AG08395 (cell line): ENCODE results near the gene NBPF3.
"Not testable (repeated sequence)": the region's sequence is repeated elsewhere in the genome, so short reads cannot be mapped to it uniquely, and the experiment has no call there.

Experiments used
- DNase-seq: peaks from one replicate; pipeline ENCODE4 v3.0.0; 2012; ENCODE audit warnings: mixed read lengths, low spot score

The NBPF3 gene

GRCh38 chr1:21518774-21519455, 79.0 kb downstream of the NBPF3 start:
- DNase-seq: no peak

GRCh38 chr1:21519486-21520070, 79.6 kb downstream of the NBPF3 start:
- DNase-seq: not testable (repeated sequence)

GRCh38 chr1:21520899-21521716, 81.2 kb downstream of the NBPF3 start:
- peak; percentile 40 for DNase-seq

GRCh38 chr1:21521717-21522060, 81.8 kb downstream of the NBPF3 start:
- DNase-seq: no peak

- DNase-seq: no peak
Observed at GRCh38 chr1:21522525-21523038, 82.6 kb downstream of the NBPF3 start.

- no peak for DNase-seq
Observed at GRCh38 chr1:21523297-21523813, 83.4 kb downstream of the NBPF3 start.

GRCh38 chr1:21524220-21524619, 84.3 kb downstream of the NBPF3 start:
- DNase-seq: no peak

GRCh38 chr1:21524686-21525339, 84.9 kb downstream of the NBPF3 start:
- no peak for DNase-seq

GRCh38 chr1:21525340-21525717, 85.4 kb downstream of the NBPF3 start:
- no peak for DNase-seq

- no peak for DNase-seq
Observed at GRCh38 chr1:21526441-21526840, 86.5 kb downstream of the NBPF3 start.

GRCh38 chr1:21530368-21531016, 90.6 kb downstream of the NBPF3 start:
- no peak for DNase-seq

GRCh38 chr1:21531241-21531640, 91.3 kb downstream of the NBPF3 start:
- no peak for DNase-seq

- no peak for DNase-seq
Observed at GRCh38 chr1:21532496-21532895, 92.6 kb downstream of the NBPF3 start.

GRCh38 chr1:21532992-21533534, 93.1 kb downstream of the NBPF3 start:
- no peak for DNase-seq

- DNase-seq: no peak
Observed at GRCh38 chr1:21534146-21534545, 94.2 kb downstream of the NBPF3 start.
